GM18511 (cell line): ENCODE results near the gene ERC1.
"Not testable (repeated sequence)": the region's sequence is repeated elsewhere in the genome, so short reads cannot be mapped to it uniquely, and the experiment has no call there.

ENCODE experiments used
- ATAC-seq: cut with Tn5 transposase; IDR thresholded peaks from one replicate; pipeline ENCODE4 v1.9.1; 2021; ENCODE audit warnings: mild to moderate bottlenecking, moderate library complexity; ENCODE audit not compliant: unreplicated experiment

ERC1 gene

DNA sequence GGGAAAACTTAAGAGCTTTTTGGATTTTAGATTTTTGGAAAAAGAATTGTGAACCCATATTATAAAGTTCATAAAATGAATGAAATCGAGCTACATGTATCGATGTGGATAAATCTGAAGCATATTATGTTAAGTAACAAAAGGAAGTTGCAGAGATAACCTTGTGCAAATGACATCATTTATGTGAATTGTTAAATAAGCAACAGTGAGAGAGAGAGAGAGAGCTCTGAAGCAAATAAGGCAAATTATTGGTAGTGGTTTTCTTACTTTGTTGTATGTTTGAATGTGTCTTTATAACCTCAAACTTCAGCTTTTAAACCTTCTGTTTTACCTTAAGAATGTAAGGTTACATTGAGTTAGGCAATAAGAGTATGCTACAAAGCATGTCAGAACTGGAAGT is 78.8 kb downstream of the ERC1 start:
- no peak for ATAC-seq

- ATAC-seq: no peak
These were observed 80.2 kb downstream of the ERC1 start for GRCh38 chr12:1071182-1071581.

GRCh38 chr12:1073652-1074051 is 82.6 kb downstream of the ERC1 start:
- ATAC-seq: no peak

DNA sequence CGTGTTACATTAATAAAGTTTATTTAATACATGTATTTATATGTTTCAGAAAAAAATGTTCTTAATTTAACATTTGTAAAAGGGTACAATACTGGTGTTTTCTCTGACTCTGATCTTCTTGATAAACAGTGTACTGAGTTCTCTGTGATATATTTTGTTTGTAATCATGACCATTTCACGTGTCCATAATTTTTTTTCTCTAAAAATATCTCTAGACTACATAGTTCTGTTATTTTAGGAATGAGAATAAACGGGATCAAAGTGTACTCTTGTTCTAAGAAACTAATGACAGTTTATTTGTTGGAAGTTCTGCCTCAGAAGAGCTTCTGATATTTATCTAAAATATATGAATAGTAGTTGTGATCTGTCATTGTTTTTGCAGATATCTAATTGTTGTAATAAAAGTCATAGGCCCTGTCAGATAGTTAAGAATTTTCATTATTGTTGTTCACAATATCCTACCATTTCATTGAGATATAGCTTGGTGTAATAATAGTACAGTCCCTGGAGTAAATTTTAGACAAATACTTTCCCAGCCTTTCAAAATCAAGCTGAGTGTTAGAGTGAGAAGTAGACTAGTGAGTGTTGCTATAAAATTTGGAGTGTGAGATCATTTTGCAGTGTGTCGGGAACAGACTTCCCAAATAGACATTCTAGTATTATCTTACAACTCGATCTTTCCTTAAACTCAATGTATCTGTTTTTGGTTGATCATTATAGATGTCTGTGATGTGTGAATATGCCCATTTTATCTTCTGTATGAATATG is 86.2 kb downstream of the ERC1 start:
- ATAC-seq: no peak

DNA sequence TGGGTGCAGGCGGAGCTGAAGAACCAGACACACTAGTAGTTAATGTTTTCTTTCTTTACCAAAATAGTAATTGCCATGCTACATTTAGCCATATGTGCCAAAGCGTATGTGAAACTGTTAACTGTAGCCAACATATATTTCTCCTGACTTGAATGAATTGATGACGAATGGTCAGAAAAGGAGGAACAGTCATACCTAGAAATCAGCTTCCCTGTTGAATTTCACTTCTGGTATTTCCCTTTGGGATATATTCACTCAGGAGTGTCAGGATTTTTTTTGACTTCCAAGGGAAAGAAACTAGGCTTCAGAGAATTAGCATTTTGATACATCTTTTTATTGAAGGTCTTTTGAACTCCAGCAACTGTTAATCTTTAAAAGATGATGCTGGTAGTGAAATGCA is 87.0 kb downstream of the ERC1 start:
- no peak for ATAC-seq

GRCh38 chr12:1080520-1081223 is 89.6 kb downstream of the ERC1 start:
- peak; percentile 80 for ATAC-seq

GRCh38 chr12:1083151-1083888 is 92.3 kb downstream of the ERC1 start:
- no peak for ATAC-seq

DNA sequence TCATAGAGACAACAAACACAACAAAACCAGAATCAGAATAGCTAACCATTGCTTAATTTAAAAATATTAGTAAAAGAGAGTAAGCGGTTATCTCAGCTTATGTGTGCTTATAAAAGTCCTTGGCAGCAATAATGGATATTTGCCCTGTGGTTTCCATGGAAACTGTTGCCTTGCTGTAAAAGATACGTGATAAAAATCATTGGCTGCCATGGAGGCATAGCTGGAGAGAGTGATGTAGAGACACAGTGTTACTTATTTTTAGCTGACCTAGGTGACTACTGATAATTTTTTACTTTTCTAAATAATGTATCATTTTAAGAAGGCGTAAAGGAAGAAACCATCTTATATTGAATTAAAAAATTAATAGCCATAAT is 92.9 kb downstream of the ERC1 start:
- no peak for ATAC-seq

- no peak for ATAC-seq
These were observed 100.3 kb downstream of the ERC1 start for GRCh38 chr12:1091350-1091749.

- ATAC-seq: peak; percentile 45
These were observed 102.2 kb downstream of the ERC1 start for GRCh38 chr12:1093166-1093751.

GRCh38 chr12:1094714-1095113 is 103.7 kb downstream of the ERC1 start:
- ATAC-seq: no peak

DNA sequence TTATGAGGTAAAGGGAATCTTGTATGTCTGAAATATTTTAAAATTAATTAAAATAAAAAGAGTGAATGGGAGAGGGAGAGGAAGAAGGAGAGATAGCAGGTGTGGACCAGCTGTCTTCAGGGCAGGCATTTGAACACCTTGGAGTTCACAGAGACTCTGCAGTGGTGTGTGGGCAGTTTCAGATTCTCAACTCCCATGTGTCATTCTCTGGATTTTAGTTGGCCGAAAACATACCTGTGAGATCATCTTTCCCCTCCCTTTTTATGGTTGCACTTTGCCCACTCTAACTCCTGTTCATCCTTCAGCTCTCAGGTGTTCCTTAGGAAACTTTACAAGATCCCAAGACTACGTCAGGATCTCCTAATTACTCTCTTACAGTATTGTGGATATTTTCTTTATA is 108.1 kb downstream of the ERC1 start:
- no peak for ATAC-seq

DNA sequence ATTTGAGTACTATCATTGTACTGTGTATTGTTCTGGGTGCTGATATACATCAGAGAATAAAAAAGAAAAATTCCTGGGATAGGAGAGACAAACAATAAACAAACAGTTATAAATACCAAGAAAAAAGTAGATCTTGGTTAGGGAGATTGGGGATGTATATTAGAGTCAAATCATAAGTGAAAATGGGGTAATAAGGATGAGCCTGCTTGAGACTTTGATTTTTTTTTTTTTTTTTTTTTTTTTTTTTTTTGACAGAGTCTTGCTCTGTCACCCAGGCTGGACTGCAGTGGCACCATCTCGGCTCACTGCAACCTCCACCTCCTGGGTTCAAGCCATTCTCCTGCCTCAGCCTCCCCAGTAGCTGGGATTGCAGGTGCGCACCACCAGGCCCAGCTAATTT is 108.6 kb downstream of the ERC1 start:
- not testable (repeated sequence) for ATAC-seq

GRCh38 chr12:1102115-1102514 is 111.1 kb downstream of the ERC1 start:
- no peak for ATAC-seq

- no peak for ATAC-seq
These were observed 111.9 kb downstream of the ERC1 start for GRCh38 chr12:1102791-1103450.

DNA sequence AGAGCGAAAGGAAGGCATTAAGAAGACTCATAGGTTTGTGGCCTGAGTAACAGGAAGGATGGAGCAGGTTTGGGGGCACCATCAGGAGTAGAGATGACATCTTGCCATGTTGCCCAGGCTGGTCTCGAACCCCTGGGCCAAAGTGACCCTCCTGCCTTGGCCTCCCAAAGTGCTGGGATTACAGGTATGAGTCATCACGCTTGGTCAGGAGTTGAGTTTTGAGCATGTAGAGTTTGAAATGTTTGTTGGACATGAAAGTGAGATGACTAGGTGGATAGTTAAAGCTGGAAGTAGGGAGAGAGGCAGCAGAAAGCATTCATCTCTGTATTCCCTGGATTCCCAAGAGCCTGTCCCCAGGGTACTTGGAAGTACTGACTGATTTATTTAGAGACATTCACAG is 112.6 kb downstream of the ERC1 start:
- no peak for ATAC-seq

GRCh38 chr12:1104088-1104800 is 113.2 kb downstream of the ERC1 start:
- no peak for ATAC-seq

GRCh38 chr12:1107669-1108068 is 116.6 kb downstream of the ERC1 start:
- no peak for ATAC-seq

DNA sequence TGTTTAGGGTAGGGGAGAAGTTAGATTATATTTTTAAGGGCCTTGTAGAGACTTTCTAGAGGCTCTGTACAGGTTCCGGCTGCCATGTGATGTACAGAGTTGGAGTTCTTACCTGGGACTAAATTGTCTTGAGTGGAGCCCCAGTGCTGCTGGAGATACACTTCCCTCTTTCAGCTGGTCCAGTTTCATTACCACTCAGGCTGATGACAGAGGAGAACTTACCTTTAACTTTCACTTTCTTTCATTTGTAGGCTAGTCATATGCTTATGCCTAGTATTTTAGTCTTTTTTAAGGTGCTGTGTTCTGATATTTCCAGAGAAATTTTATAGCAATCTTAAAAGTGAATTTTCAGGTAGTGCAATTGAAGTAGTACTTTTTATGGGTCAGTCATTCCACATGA is 117.3 kb downstream of the ERC1 start:
- ATAC-seq: peak; percentile 86

DNA sequence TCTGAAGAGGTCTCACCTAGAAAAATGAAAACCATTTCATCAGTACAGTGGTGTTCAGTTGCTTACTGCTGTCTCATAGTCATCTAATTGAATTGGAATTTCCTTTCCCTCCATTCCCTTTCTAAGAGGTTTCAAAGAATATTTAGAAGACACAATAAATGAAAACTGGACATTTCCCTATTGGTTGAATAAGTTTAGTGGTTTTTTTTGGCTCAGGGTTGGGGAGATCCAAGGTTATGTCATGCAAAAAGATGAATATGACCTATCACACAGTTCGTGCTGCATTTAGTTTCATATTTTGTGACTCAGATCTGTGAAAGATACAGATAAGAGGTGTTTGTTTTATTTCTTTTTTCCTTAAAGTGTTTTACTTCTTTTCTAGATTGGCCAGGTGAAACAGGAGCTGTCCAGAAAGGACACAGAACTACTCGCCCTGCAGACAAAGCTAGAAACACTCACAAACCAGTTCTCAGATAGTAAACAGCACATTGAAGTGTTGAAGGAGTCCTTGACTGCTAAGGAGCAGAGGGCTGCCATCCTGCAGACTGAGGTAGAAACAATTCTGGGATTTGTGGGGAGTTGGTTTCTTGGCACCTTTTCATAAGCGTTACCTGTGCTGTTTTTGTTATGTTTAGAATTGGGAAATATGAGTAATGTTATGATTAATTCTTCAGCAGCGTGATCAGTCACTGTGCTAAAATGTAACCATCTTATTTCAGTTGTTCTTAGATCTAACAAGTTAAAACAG is 124.6 kb downstream of the ERC1 start:
- no peak for ATAC-seq
